RWPE1 (cell line): ENCODE data around the gene FOXE1.

Source experiments
- CTCF ChIA-PET: fragments of 350-600 bp; sonication (Branson Sonifier 250); formaldehyde crosslinking; extraction: SDS; loops from one replicate; lab custom pipeline; 2021; lab: Yijun Ruan, JAX
- POLR2A ChIA-PET: fragments of 400-600 bp; formaldehyde crosslinking; extraction: SDS; loops from one replicate; lab custom pipeline; 2020; ENCODE audit warnings: antibody characterized with exemption; ENCODE audit not compliant: low non-redundant PET; lab: Yijun Ruan, JAX
- DNase-seq: peaks from one replicate; pipeline ENCODE4 v3.0.0; 2012; ENCODE audit warnings: low spot score
- H3K27ac ChIP-seq: fragments of 450-650 bp; 2 replicates; pipeline ENCODE4 v1.5.1; 2017
- TF ChIP-seq, protein P1 (sequence below): fragments of 450-650 bp; conservative IDR thresholded peaks from 2 replicates; pipeline ENCODE4 v1.5.1; 2017; ENCODE audit warnings: low read depth, mild to moderate bottlenecking

The FOXE1 gene

DNA sequence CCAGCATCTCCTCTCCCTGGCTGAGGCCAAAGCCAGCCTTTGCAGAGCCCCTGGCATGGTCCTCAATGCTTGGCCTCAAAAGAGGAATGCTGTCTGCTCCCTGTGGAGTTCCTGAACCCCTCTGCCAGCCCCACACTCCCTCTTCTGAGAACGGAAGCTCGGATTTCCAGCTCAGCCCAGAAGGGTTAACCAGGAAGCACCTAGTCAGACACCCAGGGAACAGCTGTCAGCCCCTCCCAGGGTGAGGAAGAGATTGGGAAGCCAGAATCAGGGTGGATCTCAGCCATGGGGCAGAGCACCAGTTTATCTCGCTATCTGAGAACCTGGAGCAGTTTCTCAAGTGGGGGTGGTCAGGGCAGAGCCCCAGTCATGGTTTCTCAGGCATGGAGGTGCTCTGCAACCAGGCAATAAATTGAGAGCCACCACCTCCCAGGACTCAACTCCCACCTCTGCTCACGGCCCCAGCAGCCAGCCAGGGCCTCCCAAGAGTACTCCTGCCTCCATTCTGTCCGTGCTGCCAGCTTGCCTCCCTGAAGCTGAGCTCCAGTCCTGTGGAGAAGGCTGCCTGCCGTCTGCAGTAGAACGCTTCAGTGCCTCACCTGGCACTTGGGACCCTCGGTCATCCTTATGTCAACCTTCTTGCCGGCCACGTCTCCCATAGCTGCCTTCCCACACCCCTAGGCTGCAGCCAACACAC lies 7.6 kb downstream of the FOXE1 start:
- POLR2A ChIA-PET: no interaction called here
- no peak overlapping the region for H3K27ac ChIP-seq
- no peak for DNase-seq
- CTCF ChIA-PET: interaction anchor here (0.6 to 0.7 kb wide), 2 partner anchors 30 to 423 kb away, joined by 3 to 4 read pairs; no protein-coding TSS in a partner anchor
- TF ChIP-seq, protein P1, sequence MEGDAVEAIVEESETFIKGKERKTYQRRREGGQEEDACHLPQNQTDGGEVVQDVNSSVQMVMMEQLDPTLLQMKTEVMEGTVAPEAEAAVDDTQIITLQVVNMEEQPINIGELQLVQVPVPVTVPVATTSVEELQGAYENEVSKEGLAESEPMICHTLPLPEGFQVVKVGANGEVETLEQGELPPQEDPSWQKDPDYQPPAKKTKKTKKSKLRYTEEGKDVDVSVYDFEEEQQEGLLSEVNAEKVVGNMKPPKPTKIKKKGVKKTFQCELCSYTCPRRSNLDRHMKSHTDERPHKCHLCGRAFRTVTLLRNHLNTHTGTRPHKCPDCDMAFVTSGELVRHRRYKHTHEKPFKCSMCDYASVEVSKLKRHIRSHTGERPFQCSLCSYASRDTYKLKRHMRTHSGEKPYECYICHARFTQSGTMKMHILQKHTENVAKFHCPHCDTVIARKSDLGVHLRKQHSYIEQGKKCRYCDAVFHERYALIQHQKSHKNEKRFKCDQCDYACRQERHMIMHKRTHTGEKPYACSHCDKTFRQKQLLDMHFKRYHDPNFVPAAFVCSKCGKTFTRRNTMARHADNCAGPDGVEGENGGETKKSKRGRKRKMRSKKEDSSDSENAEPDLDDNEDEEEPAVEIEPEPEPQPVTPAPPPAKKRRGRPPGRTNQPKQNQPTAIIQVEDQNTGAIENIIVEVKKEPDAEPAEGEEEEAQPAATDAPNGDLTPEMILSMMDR: no peak

DNA sequence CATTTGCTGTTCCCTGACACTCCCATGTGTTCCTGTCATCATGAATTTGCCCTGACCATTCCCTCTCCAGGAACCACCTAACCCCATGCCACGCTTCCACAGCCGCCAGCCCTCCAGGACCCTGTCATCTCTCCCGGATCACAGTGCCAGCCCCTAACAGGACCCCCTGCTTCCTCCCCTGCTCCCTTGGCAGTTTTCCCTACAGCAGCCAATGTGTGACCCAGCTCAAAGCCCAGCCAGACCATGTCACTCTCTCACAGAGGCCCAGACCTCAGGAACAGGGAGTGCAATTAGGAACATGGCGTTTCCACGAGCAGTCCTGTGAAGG lies 8.1 kb downstream of the FOXE1 start:
- TF ChIP-seq, protein P1: no peak
- H3K27ac ChIP-seq: no peak overlapping the region
- POLR2A ChIA-PET: no interaction called here
- no peak for DNase-seq
- CTCF ChIA-PET: interaction anchor here (0.7 kb wide), 1 partner anchor 29 kb away, joined by 4 read pairs; no protein-coding TSS in a partner anchor

DNA sequence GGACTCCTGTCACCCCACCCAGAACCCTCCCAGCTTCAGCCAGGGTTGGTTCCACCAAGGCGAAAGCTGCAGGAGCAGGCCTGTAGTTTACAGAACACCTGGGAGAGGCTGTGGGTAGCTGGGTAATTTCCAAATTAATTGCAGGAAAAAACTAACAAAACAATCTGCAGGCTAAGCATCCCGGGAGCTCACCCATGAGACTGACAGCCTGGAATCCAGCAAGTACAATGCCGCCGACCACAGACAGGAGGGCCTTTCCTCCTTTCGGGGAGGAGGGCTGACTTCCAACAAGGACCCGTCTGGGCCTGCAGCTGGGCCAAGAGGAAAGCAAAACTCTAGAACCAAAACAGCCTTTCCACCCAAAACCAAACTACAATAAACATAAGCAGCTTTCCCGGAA lies 10.3 kb downstream of the FOXE1 start:
- peak overlapping the region; percentile 64 for H3K27ac ChIP-seq
- TF ChIP-seq, protein P1: no peak
- POLR2A ChIA-PET: no interaction called here
- CTCF ChIA-PET: interaction anchor here (0.6 to 0.7 kb wide), 2 partner anchors 10 to 125 kb away, joined by 3 read pairs; no protein-coding TSS in a partner anchor
- DNase-seq: no peak

DNA sequence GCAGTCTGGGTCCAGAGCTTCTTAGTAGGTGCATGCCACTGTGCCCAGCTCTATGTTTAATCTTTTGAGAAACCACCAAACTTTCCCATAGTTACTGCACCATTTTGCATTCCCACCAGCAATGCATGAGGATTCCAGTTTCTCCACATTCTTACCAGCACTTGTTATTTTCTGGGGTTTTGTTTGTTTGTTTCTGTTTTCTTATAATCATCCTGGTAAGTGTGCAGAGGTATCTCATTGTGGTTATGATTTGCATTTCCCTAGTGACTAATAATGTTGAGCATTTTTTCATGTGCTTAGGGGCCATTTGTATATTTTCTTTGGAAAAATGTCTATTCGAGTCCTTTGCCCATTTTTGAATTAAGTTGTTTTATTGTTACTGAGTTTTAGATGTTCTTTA lies 11.4 kb downstream of the FOXE1 start:
- ChIA-PET POLR2A (no interaction called here), CTCF (no interaction called here)
- no peak for DNase-seq
- H3K27ac ChIP-seq: no peak overlapping the region
- TF ChIP-seq, protein P1: no peak

DNA sequence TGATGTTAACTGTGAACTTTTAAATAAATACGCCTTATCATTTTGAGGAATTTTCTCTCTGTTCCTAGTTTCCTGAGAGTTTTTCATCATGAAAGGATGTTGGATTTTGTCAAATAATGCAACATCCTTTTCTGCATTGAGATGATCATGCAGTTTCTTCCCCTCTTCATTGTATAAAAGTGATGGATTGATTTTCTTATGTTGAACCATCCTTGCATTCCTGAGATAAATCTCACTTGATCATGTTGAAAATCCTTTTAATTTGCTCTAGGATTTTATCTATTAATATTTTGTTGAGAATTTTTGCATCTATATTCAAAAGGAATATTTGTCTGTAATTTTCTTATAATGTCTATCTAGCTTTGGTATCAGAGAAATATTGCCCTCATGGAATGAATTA lies 13.3 kb downstream of the FOXE1 start:
- ChIA-PET POLR2A (no interaction called here), CTCF (no interaction called here)
- H3K27ac ChIP-seq: no peak overlapping the region
- DNase-seq: no peak
- TF ChIP-seq, protein P1: no peak

DNA sequence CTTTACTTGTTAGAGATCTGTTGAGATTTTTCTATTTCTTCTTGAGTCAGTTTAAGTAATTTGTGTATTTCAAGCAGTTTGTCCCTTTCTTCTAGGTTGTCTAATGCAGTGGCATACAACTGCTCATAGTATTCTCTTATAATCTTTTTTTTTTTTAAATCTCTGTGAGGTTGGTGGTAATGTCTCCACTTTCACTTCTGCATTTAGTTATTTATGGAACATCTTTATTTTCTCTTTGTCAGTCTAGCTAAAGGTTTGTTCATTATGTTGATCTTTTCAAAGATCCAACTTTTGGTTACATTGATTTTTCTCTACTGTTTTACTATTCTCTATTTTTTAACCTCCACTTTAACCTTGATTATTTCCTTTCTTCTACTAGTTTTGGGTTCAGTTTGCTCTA lies 13.8 kb downstream of the FOXE1 start:
- POLR2A ChIA-PET: no interaction called here
- CTCF ChIA-PET: interaction anchor here (0.7 kb wide), 1 partner anchor 61 kb away, joined by 6 read pairs; no protein-coding TSS in a partner anchor
- TF ChIP-seq, protein P1: no peak
- no peak for DNase-seq
- H3K27ac ChIP-seq: no peak overlapping the region
